ENCODE results near the gene DUXB.

Gene DUXB

DNA sequence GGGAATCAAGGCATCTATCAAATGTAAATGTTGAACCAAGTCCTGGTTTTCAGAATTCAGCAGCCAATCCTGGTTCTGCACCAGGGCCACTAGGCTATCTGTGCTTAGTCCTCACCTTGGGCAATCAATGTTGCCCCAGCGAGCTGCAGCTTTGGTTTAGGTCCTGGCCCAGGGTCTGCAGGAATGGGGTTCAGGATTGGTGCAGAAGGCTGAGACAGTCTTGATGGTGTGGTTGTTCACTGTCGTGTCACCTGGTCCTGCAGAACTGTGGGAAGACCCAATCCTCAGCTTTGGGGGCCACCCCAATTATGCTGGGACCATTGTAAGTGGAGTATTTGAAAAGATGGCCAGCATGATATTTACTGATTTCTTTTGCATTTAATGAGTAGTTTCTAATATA lies 43.1 kb downstream of the DUXB start:
- no peak for DNase-seq

DNA sequence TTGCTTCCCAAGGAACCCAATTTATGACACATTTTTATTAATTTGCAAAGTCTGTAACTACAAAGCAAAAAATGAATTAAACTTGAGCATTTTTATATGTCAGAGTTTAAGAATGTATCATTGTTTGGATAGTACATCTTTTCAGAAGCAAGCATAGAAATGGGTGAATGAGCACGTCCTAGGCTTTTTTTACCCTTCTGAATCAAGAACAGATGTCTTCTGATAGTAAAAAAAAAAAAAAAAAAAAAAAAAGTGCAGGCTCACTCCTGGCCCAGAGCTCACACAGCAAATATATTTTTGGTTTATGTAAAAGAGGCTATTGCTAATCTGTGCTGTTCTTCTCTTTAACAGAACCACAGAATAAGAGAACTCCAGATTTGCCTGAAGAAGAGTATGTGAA lies 47.3 kb downstream of the DUXB start:
- DNase-seq, result no peak

DNA sequence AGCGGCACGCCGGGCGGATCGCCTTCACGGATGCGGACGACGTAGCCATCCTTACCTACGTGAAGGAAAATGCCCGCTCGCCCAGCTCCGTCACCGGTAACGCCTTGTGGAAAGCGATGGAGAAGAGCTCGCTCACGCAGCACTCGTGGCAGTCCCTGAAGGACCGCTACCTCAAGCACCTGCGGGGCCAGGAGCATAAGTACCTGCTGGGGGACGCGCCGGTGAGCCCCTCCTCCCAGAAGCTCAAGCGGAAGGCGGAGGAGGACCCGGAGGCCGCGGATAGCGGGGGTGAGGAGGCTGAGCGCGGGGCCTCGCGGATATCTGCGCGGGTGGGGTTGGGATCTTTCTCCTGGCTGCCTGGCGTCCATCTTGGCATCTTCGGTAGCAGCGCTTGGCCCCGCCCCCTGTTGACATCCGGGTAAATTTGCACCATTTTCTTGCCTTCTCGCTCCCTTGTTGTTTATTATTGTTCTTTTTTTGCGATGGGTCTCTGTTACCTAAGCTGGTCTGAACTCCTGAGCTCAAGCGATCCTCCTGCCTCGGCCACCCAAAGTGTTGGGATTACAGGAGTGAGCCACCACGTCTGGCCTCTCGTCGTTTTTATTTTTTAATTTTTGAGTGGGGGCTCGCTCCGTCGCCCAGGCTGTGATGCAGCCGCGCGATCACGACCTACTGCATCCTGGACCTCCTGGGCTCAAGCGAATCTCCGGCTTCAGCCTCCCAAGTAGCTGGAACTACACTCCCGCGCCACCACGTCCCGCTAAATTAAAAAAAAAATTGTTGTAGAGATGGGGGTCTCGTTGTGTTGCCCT lies 52.8 kb downstream of the DUXB start:
- DNase-seq, result peak; percentile 21

DNA sequence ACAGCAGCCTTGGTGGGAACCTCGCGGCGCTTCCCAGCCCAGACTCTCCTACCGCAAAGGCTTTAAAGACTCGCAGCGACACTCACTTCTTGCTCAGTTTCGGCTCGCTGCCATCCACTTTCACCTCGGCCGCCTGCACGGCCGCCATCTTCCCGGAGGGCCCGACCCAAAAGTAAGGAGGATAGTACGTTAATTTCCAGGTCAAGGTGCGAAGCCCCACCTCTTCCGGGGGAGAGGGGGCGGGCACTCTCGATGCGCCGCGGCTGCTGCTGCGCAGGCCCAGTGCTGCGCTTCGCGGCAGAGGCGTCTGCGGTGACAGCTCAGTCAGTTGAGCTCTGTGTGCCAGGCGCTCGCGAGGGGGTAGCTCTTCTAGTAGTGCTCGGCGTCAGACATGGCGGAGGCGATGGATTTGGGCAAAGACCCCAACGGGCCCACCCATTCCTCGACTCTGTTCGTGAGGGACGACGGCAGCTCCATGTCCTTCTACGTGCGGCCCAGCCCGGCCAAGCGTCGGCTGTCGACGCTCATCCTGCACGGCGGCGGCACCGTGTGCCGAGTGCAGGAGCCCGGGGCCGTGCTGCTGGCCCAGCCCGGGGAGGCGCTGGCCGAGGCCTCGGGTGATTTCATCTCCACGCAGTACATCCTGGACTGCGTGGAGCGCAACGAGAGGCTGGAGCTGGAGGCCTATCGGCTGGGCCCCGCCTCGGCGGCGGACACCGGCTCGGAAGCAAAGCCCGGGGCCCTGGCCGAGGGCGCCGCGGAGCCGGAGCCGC lies 53.6 kb downstream of the DUXB start, which contains the start of the genes KARS1 and TERF2IP:
KARS1 (minus strand) TSS at position 174 of the 773 bp plus-strand sequence; CDS start at position 148, 26 bp downstream.
TERF2IP (plus strand) TSS at position 282 of the 773 bp plus-strand sequence; CDS start at position 392, 110 bp downstream.
- DNase-seq, result peak; percentile 29

DNA sequence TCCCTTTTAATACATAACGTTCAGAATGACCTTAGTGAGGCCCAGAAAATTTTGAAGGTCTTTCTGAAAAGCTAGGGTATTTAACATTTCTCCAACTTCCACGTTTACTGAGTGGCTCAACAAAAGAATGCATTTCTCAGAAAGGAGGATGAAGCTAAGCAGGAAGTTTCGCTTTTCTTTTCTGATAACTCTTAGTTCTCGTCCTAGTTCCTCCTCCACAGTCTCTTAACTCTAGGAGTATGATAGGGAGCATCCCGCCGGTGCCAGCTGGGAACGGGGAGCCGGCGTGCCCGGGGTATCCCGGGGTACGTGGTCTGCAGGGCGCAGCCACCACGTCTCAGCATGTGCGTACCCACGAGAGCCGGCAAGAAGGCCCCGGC lies 54.2 kb downstream of the DUXB start:
- no peak for DNase-seq

DNA sequence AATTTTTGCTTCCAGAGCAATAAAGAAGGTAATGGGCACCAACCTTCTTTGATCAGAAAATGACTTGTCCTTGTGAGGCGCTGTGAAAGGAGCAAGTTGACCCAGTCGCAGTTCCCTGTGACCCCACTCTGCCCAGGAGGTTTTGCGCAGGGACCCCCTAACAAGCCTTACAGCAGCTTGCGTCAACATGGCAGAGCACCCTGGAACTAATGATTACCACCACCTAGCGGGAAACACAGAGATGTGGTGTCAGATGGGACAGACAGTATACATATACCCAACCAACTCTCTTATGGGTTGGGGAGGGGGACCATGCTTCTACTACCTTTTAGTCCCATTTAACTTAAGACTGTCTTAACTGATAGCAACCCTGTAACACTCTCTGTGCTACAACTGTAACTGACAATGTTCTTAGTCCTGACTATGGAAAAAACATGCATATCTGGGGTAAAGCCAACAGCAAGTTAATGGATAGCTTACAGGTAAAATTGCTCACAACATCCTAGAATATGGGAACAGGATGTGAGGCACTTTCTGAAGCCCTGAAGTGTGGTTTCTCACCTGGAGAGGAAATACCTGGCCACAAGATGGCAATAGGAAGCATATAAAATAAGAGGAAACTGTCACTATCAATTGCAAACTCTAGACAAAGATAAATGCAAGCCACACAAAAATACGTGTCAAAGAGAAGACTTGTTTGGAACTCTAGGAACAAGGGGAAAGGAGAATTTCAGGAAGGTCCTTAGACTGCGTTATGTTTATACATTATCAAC lies 56.8 kb downstream of the DUXB start:
- DNase-seq, result no peak

Measured in NCI-H187 treated with DMSO at 0.1 percent for 48 hours (cell line).